Vagina (tissue), 2 donors: ENCODE measurements around the gene SMOC1. TPM values are rescaled to one million over a fixed set of nuclear protein-coding genes. Genes with fewer than 3 reads are reported as not detected.

Experiments
- DNase-seq, 2 donors: peaks; one replicate each; pipeline ENCODE4 v3.0.0-alpha.2; 2017; ENCODE audit errors: extremely low spot score in 2 of 2
- H3K27ac ChIP-seq: fragments of 200-600 bp; sonication (generic); one replicate; pipeline ENCODE4 v1.5.1; 2019
- H3K27me3 ChIP-seq: fragments of 200-600 bp; sonication (generic); one replicate; pipeline ENCODE4 v1.5.1; 2019
- H3K36me3 ChIP-seq, 2 donors: fragments of 200-600 bp; sonication (generic); one replicate each; pipeline ENCODE4 v1.5.1; 2017 to 2019
- H3K4me1 ChIP-seq: fragments of 200-600 bp; sonication (generic); one replicate; pipeline ENCODE4 v1.5.1; 2019
- H3K4me3 ChIP-seq, 2 donors: fragments of 200-600 bp; sonication (generic); 1 replicate in 1 of 2; 2 replicates in 1 of 2; pipeline ENCODE4 v1.5.1; 2016 to 2019
- H3K9me3 ChIP-seq: fragments of 200-600 bp; sonication (generic); one replicate; pipeline ENCODE4 v1.5.1; 2019
- CTCF ChIP-seq, 3 experiments: fragments of 450-650 bp in 2 of 3; fragments of 200-600 bp in 1 of 3; sonication (generic) in 1 of 3; IDR thresholded peaks; one replicate each; pipeline ENCODE4 v1.5.1; 2017 to 2019; ENCODE audit warnings: antibody characterized with exemption in 3 of 3, mild to moderate bottlenecking in 2 of 3, moderate library complexity in 2 of 3
- POLR2A ChIP-seq, 2 donors: fragments of 450-650 bp; IDR thresholded peaks; one replicate each; pipeline ENCODE4 v1.6.1; 2017; ENCODE audit warnings: antibody characterized with exemption in 2 of 2, mild to moderate bottlenecking in 2 of 2, moderate library complexity in 2 of 2
- POLR2AphosphoS5 ChIP-seq, 2 donors: sonication (generic); formaldehyde crosslinking; IDR thresholded peaks; one replicate each; pipeline ENCODE4 v1.9.0; 2017; ENCODE audit warnings: antibody characterized with exemption in 2 of 2, mild to moderate bottlenecking in 2 of 2, low read depth in 1 of 2; ENCODE audit not compliant: insufficient read depth in 1 of 2
- intact Hi-C: fragments of 100-400 bp; cut with DNase I; formaldehyde crosslinking; loops from one replicate; pipeline ENCODE4 v1.15.1; 2023
- total RNA-seq: library from RNA; depleted of rRNA; stranded (reverse); fragments of >200 nt; gene quantifications from one replicate; pipeline ENCODE4 v1.2.3, GENCODE V29; 2016

The SMOC1 gene
- total RNA-seq, 1 donor from 2014 or later = 9.8 TPM

GRCh38 chr14:69941768-69942742 lies 62.8 kb downstream of the SMOC1 start:
- TF ChIP-seq CTCF (IDR thresholded peaks at IDR 0.05) (no peak), POLR2A (IDR thresholded peaks at IDR 0.05) (no peak), POLR2AphosphoS5 (IDR thresholded peaks at IDR 0.05; ENCODE audit: insufficient read depth in 1 of 2, low read depth in 1 of 2) (no peak)
- no peak for DNase-seq
- peaks cover 7% of the 10 kb centered on the region for H3K9me3 ChIP-seq
- H3K27me3 ChIP-seq = no peaks in the 10 kb centered on the region
- H3K4me3 ChIP-seq = no peak overlapping the region
- H3K36me3 ChIP-seq = no peaks in the 10 kb centered on the region
- no peak overlapping the region for H3K27ac ChIP-seq
- no peaks in the 10 kb centered on the region for H3K4me1 ChIP-seq
- intact Hi-C loops = no loop called here

DNA sequence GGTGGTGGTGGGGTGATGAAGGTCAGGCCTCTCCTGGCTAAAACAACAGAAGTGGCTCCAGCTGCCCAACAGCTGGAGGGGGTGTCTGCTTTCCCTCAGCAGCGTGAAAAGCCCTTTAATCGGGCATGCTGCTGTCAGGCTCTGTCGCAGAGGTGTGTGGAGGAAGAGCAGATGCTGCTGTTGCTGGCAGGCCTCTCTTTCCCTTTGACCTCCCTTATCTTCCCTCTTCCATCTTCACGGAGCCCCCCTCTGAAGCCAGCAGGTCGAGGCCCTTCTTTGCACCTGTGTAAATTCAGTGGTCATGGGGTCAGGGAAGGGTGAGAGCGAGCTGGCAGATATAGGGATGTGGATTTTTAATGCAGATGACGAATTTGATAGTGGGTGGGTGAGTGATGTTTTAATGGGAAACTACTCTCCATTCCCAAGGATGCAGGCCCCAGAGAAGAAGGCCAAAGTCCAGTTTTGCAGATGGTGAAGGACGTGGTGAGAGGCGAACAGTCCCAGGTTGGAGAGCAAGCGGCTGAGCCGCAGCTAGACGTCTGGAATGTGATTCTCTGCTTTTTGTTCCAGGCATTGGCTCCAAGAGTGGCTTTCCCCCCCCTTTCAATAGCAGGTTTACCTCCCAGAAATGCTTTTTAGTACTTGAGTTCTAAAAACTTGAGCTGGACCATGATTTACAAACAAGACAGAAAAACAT lies 64.0 kb downstream of the SMOC1 start:
- Histone ChIP-seq H3K36me3 (no peaks in the 10 kb centered on the region), H3K4me1 (no peaks in the 10 kb centered on the region), H3K27me3 (no peaks in the 10 kb centered on the region), H3K4me3 (no peak overlapping the region), H3K27ac (no peak overlapping the region), H3K9me3 (peaks cover 7% of the 10 kb centered on the region)
- no peak for TF ChIP-seq CTCF (IDR thresholded peaks at IDR 0.05)
- no peak for TF ChIP-seq POLR2AphosphoS5 (IDR thresholded peaks at IDR 0.05; ENCODE audit: insufficient read depth in 1 of 2, low read depth in 1 of 2)
- no peak for TF ChIP-seq POLR2A (IDR thresholded peaks at IDR 0.05)
- intact Hi-C loops = no loop called here
- DNase-seq = no peak

GRCh38 chr14:69945347-69945746 lies 66.1 kb downstream of the SMOC1 start:
- Histone ChIP-seq H3K4me1 (no peaks in the 10 kb centered on the region), H3K4me3 (no peak overlapping the region), H3K27me3 (no peaks in the 10 kb centered on the region), H3K9me3 (peaks cover 7% of the 10 kb centered on the region), H3K27ac (no peak overlapping the region), H3K36me3 (no peaks in the 10 kb centered on the region)
- intact Hi-C loops = no loop called here
- DNase-seq = no peak
- TF ChIP-seq CTCF (IDR thresholded peaks at IDR 0.05) = no peak
- no peak for TF ChIP-seq POLR2AphosphoS5 (IDR thresholded peaks at IDR 0.05; ENCODE audit: insufficient read depth in 1 of 2, low read depth in 1 of 2)
- TF ChIP-seq POLR2A (IDR thresholded peaks at IDR 0.05) = no peak

GRCh38 chr14:69945912-69946311 lies 66.7 kb downstream of the SMOC1 start:
- H3K4me1 ChIP-seq = no peaks in the 10 kb centered on the region
- no peak for TF ChIP-seq POLR2A (IDR thresholded peaks at IDR 0.05)
- no peak for TF ChIP-seq CTCF (IDR thresholded peaks at IDR 0.05)
- no peak for DNase-seq
- H3K36me3 ChIP-seq = no peaks in the 10 kb centered on the region
- H3K4me3 ChIP-seq = no peak overlapping the region
- peaks cover 7% of the 10 kb centered on the region for H3K9me3 ChIP-seq
- H3K27ac ChIP-seq = no peak overlapping the region
- H3K27me3 ChIP-seq = no peaks in the 10 kb centered on the region
- intact Hi-C loops = no loop called here

- no peak overlapping the region for H3K27ac ChIP-seq
- no peaks in the 10 kb centered on the region for H3K27me3 ChIP-seq
- no peak overlapping the region for H3K4me3 ChIP-seq
- TF ChIP-seq POLR2A (IDR thresholded peaks at IDR 0.05) = no peak
- no peak for TF ChIP-seq POLR2AphosphoS5 (IDR thresholded peaks at IDR 0.05; ENCODE audit: insufficient read depth in 1 of 2, low read depth in 1 of 2)
- TF ChIP-seq CTCF (IDR thresholded peaks at IDR 0.05) = no peak
- intact Hi-C loops = no loop called here
- no peak for DNase-seq
- peaks cover 7% of the 10 kb centered on the region for H3K9me3 ChIP-seq
- H3K4me1 ChIP-seq = no peaks in the 10 kb centered on the region
- no peaks in the 10 kb centered on the region for H3K36me3 ChIP-seq
Observed at GRCh38 chr14:69948351-69948750, 69.1 kb downstream of the SMOC1 start.
